Activated CD4-positive, CD25-positive, alpha-beta regulatory T cell treated with anti-CD3 and anti-CD28 coated beads, Interleukin-2, amount 50 U/mL, for 72 hours (primary cell): Measurements from ENCODE around the gene GALNT4.
A peak's percentile ranks its signal among the peaks of the same experiment; 100 is the strongest.

Experiments
- DNase-seq: peaks from one replicate; pipeline ENCODE4 v3.0.0; 2021

Gene GALNT4

GRCh38 chr12:89528434-89528833 lies 3.8 kb upstream of the GALNT4 start:
- no peak for DNase-seq

GRCh38 chr12:89525824-89526770 lies 1.5 kb upstream of the GALNT4 start, which contains the start of gene POC1B:
POC1B (minus strand) TSS chr12:89526047; CDS start chr12:89525895, 152 bp downstream.
- peak; percentile 75 for DNase-seq

GRCh38 chr12:89525305-89525823 lies 768 bp upstream of the GALNT4 start:
- DNase-seq, result peak; percentile 52

- no peak for DNase-seq
Measured at GRCh38 chr12:89523843-89524540, 604 bp downstream of the GALNT4 start.

- DNase-seq, result no peak
Measured at GRCh38 chr12:89523393-89523792, 1.2 kb downstream of the GALNT4 start.

GRCh38 chr12:89521364-89522223 lies 3.0 kb downstream of the GALNT4 start:
- DNase-seq, result no peak

- DNase-seq, result no peak
Measured at GRCh38 chr12:89517720-89518119, 6.9 kb downstream of the GALNT4 start.

- no peak for DNase-seq
Measured at GRCh38 chr12:89516633-89517032, 8.0 kb downstream of the GALNT4 start.

GRCh38 chr12:89514751-89515150 lies 9.8 kb downstream of the GALNT4 start:
- DNase-seq, result no peak

- DNase-seq, result no peak
Measured at GRCh38 chr12:89513544-89513943, 11.1 kb downstream of the GALNT4 start.

GRCh38 chr12:89507015-89507824 lies 17.4 kb downstream of the GALNT4 start:
- DNase-seq, result no peak

- DNase-seq, result no peak
Measured at GRCh38 chr12:89506050-89506449, 18.5 kb downstream of the GALNT4 start.

- no peak for DNase-seq
Measured at GRCh38 chr12:89504560-89505346, 19.8 kb downstream of the GALNT4 start.

- no peak for DNase-seq
Measured at GRCh38 chr12:89501793-89502192, 22.8 kb downstream of the GALNT4 start.

- DNase-seq, result no peak
Measured at GRCh38 chr12:89499857-89500256, 24.7 kb downstream of the GALNT4 start.

- DNase-seq, result no peak
Measured at GRCh38 chr12:89497467-89497866, 27.1 kb downstream of the GALNT4 start.

GRCh38 chr12:89497005-89497404 lies 27.6 kb downstream of the GALNT4 start:
- no peak for DNase-seq

- DNase-seq, result peak; percentile 50
Measured at GRCh38 chr12:89494411-89495231, 30.0 kb downstream of the GALNT4 start.

GRCh38 chr12:89493670-89494302 lies 30.8 kb downstream of the GALNT4 start:
- DNase-seq, result no peak

GRCh38 chr12:89492883-89493282 lies 31.7 kb downstream of the GALNT4 start:
- DNase-seq, result no peak
